RWPE2 (cell line): ENCODE measurements around the gene UBXN11.

ENCODE experiments used
- ATAC-seq: fragments of 200-7000 bp; cut with Tn5 transposase; 3 replicates; pipeline ENCODE4 v1.9.1; 2021; ENCODE audit warnings: low read depth
- DNase-seq: peaks from one replicate; pipeline ENCODE4 v3.0.0-alpha.2; 2020; ENCODE audit warnings: low spot score
- H3K27ac ChIP-seq: fragments of 450-650 bp; 2 replicates; pipeline ENCODE4 v1.5.1; 2017; ENCODE audit warnings: mild to moderate bottlenecking; ENCODE audit not compliant: poor library complexity, severe bottlenecking
- H3K27me3 ChIP-seq: fragments of 250-450 bp; sonication (Bioruptor Pico); 2 replicates; pipeline ENCODE4 v1.5.1; 2021; ENCODE audit warnings: mild to moderate bottlenecking, moderate library complexity; ENCODE audit not compliant: insufficient read depth, poor library complexity, severe bottlenecking
- H3K36me3 ChIP-seq: fragments of 250-450 bp; sonication (Bioruptor Pico); 2 replicates; pipeline ENCODE4 v1.5.1; 2020; ENCODE audit warnings: low read depth, mild to moderate bottlenecking, moderate library complexity
- H3K4me1 ChIP-seq: fragments of 250-450 bp; sonication (Bioruptor Pico); 2 replicates; pipeline ENCODE4 v1.5.1; 2021; ENCODE audit warnings: mild to moderate bottlenecking, moderate library complexity; ENCODE audit not compliant: insufficient read depth, poor library complexity, severe bottlenecking
- H3K4me3 ChIP-seq: fragments of 250-450 bp; sonication (Bioruptor Pico); 2 replicates; pipeline ENCODE4 v1.5.1; 2021; ENCODE audit warnings: mild to moderate bottlenecking, moderate library complexity; ENCODE audit not compliant: severe bottlenecking
- H3K9me3 ChIP-seq: fragments of 250-450 bp; sonication (Bioruptor Pico); 2 replicates; pipeline ENCODE4 v1.5.1; 2021; ENCODE audit warnings: mild to moderate bottlenecking, moderate library complexity; ENCODE audit not compliant: severe bottlenecking
- CTCF ChIP-seq: fragments of 450-650 bp; IDR thresholded peaks from one replicate; pipeline ENCODE4 v1.5.1; 2017; ENCODE audit warnings: mild to moderate bottlenecking, moderate library complexity; ENCODE audit not compliant: poor library complexity, severe bottlenecking

UBXN11 gene

GRCh38 chr1:26277261-26277661 is 29.2 kb downstream of the UBXN11 start:
- Histone ChIP-seq H3K27ac (peak overlapping the region; percentile 91), H3K4me1 (peaks cover 54% of the 10 kb centered on the region), H3K9me3 (no peaks in the 10 kb centered on the region), H3K36me3 (peaks cover 36% of the 10 kb centered on the region), H3K4me3 (no peak overlapping the region), H3K27me3 (no peaks in the 10 kb centered on the region)
- TF ChIP-seq CTCF = no peak
- ATAC-seq (no peak), DNase-seq (no peak)

DNA sequence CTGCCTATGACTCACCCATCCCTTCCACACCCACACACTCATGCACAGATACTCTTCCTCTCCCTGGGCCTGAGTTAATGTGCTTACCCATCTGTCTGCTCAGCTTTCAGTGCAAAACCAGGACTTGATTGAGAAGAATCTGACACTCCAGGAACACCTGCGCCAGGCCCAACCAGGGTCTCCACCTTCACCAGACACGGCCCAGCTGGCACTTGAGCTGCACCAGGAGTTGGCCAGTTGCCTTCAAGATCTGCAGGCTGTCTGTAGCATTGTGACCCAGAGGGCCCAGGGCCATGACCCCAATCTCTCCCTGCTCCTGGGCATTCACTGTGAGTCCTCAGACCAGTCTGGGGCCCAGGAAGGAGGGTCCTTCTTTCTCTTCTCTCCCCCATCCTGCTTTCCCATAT is 30.0 kb downstream of the UBXN11 start:
- DNase-seq (no peak), ATAC-seq (no peak)
- no peaks in the 10 kb centered on the region for H3K27me3 ChIP-seq
- TF ChIP-seq CTCF = no peak
- peaks cover 54% of the 10 kb centered on the region for H3K4me1 ChIP-seq
- H3K4me3 ChIP-seq = no peak overlapping the region
- peak overlapping the region; percentile 91 for H3K27ac ChIP-seq
- H3K9me3 ChIP-seq = no peaks in the 10 kb centered on the region
- peaks cover 38% of the 10 kb centered on the region for H3K36me3 ChIP-seq

- Histone ChIP-seq H3K27me3 (no peaks in the 10 kb centered on the region), H3K4me1 (peaks cover 54% of the 10 kb centered on the region), H3K36me3 (peaks cover 36% of the 10 kb centered on the region), H3K27ac (peak overlapping the region; percentile 91), H3K4me3 (no peak overlapping the region), H3K9me3 (no peaks in the 10 kb centered on the region)
- DNase-seq (peak; percentile 80), ATAC-seq (peak; percentile 59)
- peak; percentile 79 for TF ChIP-seq CTCF
Measured at GRCh38 chr1:26275580-26276431, 30.6 kb downstream of the UBXN11 start.

DNA sequence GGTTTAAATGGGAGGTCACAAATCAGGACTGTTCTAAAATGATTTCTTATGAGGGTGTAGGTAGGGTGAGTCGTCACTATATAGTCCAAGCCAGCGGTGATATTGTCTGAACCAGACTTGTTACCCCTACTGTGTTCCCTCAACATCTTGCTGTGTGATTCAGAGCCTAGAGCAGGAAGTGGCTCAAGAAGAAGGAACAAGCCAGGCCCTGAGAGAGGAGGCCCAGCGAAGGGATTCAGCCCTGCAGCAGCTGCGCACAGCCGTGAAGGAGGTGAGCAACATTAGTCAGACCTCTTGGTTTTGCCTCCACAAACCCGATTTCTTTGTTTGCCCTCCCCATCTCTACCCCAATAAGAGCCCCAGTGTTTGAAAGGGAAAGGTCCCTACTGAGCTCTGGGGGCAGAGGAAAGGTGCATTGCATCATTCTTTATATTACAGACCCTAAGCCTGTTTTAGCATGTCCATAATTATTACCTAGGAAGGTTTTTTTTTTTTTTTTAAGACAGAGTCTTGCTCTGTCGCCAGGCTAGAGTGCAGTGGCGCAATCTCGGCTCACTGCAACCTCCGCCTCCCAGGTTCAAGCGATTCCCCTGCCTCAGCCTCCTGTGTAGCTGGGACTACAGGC is 31.5 kb downstream of the UBXN11 start:
- Histone ChIP-seq H3K36me3 (peaks cover 45% of the 10 kb centered on the region), H3K9me3 (peaks cover 2% of the 10 kb centered on the region), H3K27me3 (no peaks in the 10 kb centered on the region), H3K4me3 (no peak overlapping the region), H3K4me1 (peaks cover 54% of the 10 kb centered on the region), H3K27ac (peak overlapping the region; percentile 91)
- TF ChIP-seq CTCF = no peak
- peak; percentile 19; the same call in 1 of the 3 replicates for ATAC-seq
- peak; percentile 62 for DNase-seq

GRCh38 chr1:26269198-26269550 is 37.3 kb downstream of the UBXN11 start:
- Histone ChIP-seq H3K27me3 (no peaks in the 10 kb centered on the region), H3K4me1 (peaks cover 2% of the 10 kb centered on the region), H3K4me3 (no peak overlapping the region), H3K9me3 (peaks cover 7% of the 10 kb centered on the region), H3K27ac (no peak overlapping the region), H3K36me3 (peaks cover 74% of the 10 kb centered on the region)
- ATAC-seq = no peak
- no peak for DNase-seq
- TF ChIP-seq CTCF = no peak
